GM23338 (cell line): ENCODE results near the gene PIK3AP1. TPM values are rescaled to one million over a fixed set of nuclear protein-coding genes. Genes with fewer than 3 reads are reported as not detected.

Experiments
- ATAC-seq: fragments of 200-7000 bp; cut with Tn5 transposase; 3 replicates; pipeline ENCODE4 v1.9.1; 2020
- DNase-seq: peaks from one replicate; pipeline ENCODE4 v3.0.0-alpha.2; 2015; ENCODE audit warnings: low spot score
- H2AFZ ChIP-seq: fragments of 200-600 bp; sonication (generic); 2 replicates; pipeline ENCODE4 v1.8.0; 2016; ENCODE audit warnings: antibody characterized with exemption, mild to moderate bottlenecking, moderate library complexity
- H3F3A ChIP-seq: fragments of 200-600 bp; sonication (generic); replicated peaks from 2 replicates; pipeline ENCODE4 v1.8.0; 2017; ENCODE audit warnings: antibody characterized with exemption, mixed run types, low read depth
- H3K27ac ChIP-seq: fragments of 200-600 bp; sonication (generic); 2 replicates; pipeline ENCODE4 v1.6.1; 2016; ENCODE audit warnings: low read depth
- H3K27me3 ChIP-seq: fragments of 200-600 bp; sonication (generic); 2 replicates; pipeline ENCODE4 v1.8.0; 2016; ENCODE audit warnings: mild to moderate bottlenecking, mixed run types, moderate library complexity; ENCODE audit not compliant: insufficient read depth
- H3K36me3 ChIP-seq: fragments of 200-600 bp; sonication (generic); 2 replicates; pipeline ENCODE4 v1.8.0; 2016; ENCODE audit warnings: mild to moderate bottlenecking; ENCODE audit not compliant: insufficient read depth
- H3K4me1 ChIP-seq: fragments of 200-600 bp; sonication (generic); 2 replicates; pipeline ENCODE4 v1.8.0; 2016; ENCODE audit warnings: mild to moderate bottlenecking, moderate library complexity; ENCODE audit not compliant: insufficient read depth
- H3K4me2 ChIP-seq: fragments of 200-600 bp; sonication (generic); 2 replicates; pipeline ENCODE4 v1.7.1; 2017; ENCODE audit warnings: mixed run types
- H3K4me3 ChIP-seq: fragments of 200-600 bp; sonication (generic); 2 replicates; pipeline ENCODE4 v1.6.1; 2016; ENCODE audit warnings: mixed run types
- H3K79me2 ChIP-seq: fragments of 200-600 bp; sonication (generic); replicated peaks from 2 replicates; pipeline ENCODE4 v1.8.0; 2017; ENCODE audit warnings: mild to moderate bottlenecking; ENCODE audit not compliant: insufficient read depth
- H3K9me2 ChIP-seq: fragments of 200-600 bp; sonication (generic); 2 replicates; pipeline ENCODE4 v1.8.0; 2017; ENCODE audit not compliant: insufficient read depth
- H4K20me1 ChIP-seq: fragments of 200-600 bp; sonication (generic); replicated peaks from 2 replicates; pipeline ENCODE4 v1.8.0; 2017; ENCODE audit warnings: mild to moderate bottlenecking; ENCODE audit not compliant: insufficient read depth
- H3K27ac Mint-ChIP-seq: 2 replicates; pipeline ENCODE4 v1.8.0; 2020; ENCODE audit warnings: inconsistent platforms, mild to moderate bottlenecking, moderate library complexity, mixed read lengths
- H3K27me3 Mint-ChIP-seq: 3 replicates; pipeline ENCODE4 v1.8.0; 2022; ENCODE audit warnings: low read depth, mild to moderate bottlenecking, moderate library complexity, mixed read lengths, inconsistent platforms; ENCODE audit not compliant: insufficient read depth, poor library complexity
- H3K36me3 Mint-ChIP-seq: 3 replicates; pipeline ENCODE4 v1.8.0; 2021; ENCODE audit warnings: low read depth, mild to moderate bottlenecking, inconsistent platforms, moderate library complexity, mixed read lengths
- H3K4me1 Mint-ChIP-seq: 3 replicates; pipeline ENCODE4 v1.8.0; 2020; ENCODE audit warnings: mild to moderate bottlenecking, inconsistent platforms, mixed read lengths
- H3K4me3 Mint-ChIP-seq: 3 replicates; pipeline ENCODE4 v1.8.0; 2021; ENCODE audit warnings: moderate library complexity, mild to moderate bottlenecking, inconsistent platforms, mixed read lengths
- H3K9me3 Mint-ChIP-seq: 3 replicates; pipeline ENCODE4 v1.8.0; 2020; ENCODE audit warnings: moderate library complexity, mild to moderate bottlenecking, inconsistent platforms, mixed read lengths
- CREB1 ChIP-seq: fragments of 250-450 bp; sonication (Bioruptor Pico); IDR thresholded peaks from 2 replicates; pipeline ENCODE4 v1.5.0; 2020; ENCODE audit warnings: low read depth, mild to moderate bottlenecking, moderate library complexity
- CTCF ChIP-seq, 2 experiments: fragments of 200-600 bp in 1 of 2; sonication (generic) in 1 of 2; conservative IDR thresholded peaks; 2 replicates each; pipeline versions ENCODE4 v1.5.1 to v1.6.1; 2016 to 2017; ENCODE audit warnings: antibody characterized with exemption in 2 of 2, low read depth in 2 of 2, mild to moderate bottlenecking in 2 of 2, moderate library complexity in 1 of 2
- EZH2 ChIP-seq: fragments of 200-600 bp; sonication (generic); IDR thresholded peaks from one replicate; pipeline ENCODE4 v1.8.0; 2017; ENCODE audit warnings: antibody characterized with exemption, mild to moderate bottlenecking, low read depth; ENCODE audit not compliant: unreplicated experiment
- EZH2phosphoT487 ChIP-seq: fragments of 200-600 bp; sonication (generic); IDR thresholded peaks from one replicate; pipeline ENCODE4 v1.8.1; 2018; ENCODE audit warnings: antibody characterized with exemption; ENCODE audit not compliant: unreplicated experiment
- JUNB ChIP-seq: IDR thresholded peaks from one replicate; pipeline ENCODE4 v1.6.1; 2016; ENCODE audit warnings: antibody characterized with exemption; ENCODE audit not compliant: unreplicated experiment
- NANOG ChIP-seq: IDR thresholded peaks from 2 replicates; pipeline ENCODE4 v1.6.1; 2016; ENCODE audit warnings: antibody characterized with exemption, borderline replicate concordance
- POLR2AphosphoS5 ChIP-seq: IDR thresholded peaks from 2 replicates; pipeline ENCODE4 v1.6.1; 2016; ENCODE audit warnings: antibody characterized with exemption, low read depth
- STAT1 ChIP-seq: IDR thresholded peaks from one replicate; pipeline ENCODE4 v1.6.1; 2016; ENCODE audit warnings: antibody characterized with exemption; ENCODE audit not compliant: unreplicated experiment
- ZNF114 ChIP-seq: fragments of 250-450 bp; sonication (Bioruptor Pico); IDR thresholded peaks from 2 replicates; pipeline ENCODE4 v1.5.0; 2020; ENCODE audit warnings: mild to moderate bottlenecking, moderate library complexity
- ZNF331 ChIP-seq: fragments of 250-450 bp; sonication (Bioruptor Pico); IDR thresholded peaks from 2 replicates; pipeline ENCODE4 v1.5.0; 2020; ENCODE audit warnings: low read depth, mild to moderate bottlenecking, moderate library complexity
- polyA plus RNA-seq: library from polyadenylated mRNA; unstranded; fragments of >200 nt; fragmentation: Nextera tagmentation; extraction: Ambion mirVana; gene quantifications from 2 replicates; pipeline ENCODE4 v1.2.1, GENCODE V29; 2016
- total RNA-seq: library from RNA; depleted of rRNA; stranded (reverse); fragments of >200 nt; shearing (Covaris generic); gene quantifications from 2 replicates; pipeline ENCODE4 v1.2.3, GENCODE V29; 2014
- TF ChIP-seq, protein P1 (sequence below): IDR thresholded peaks from 2 replicates; pipeline ENCODE4 v1.6.1; 2016; ENCODE audit warnings: antibody characterized with exemption
- TF ChIP-seq, protein P2 (sequence below): IDR thresholded peaks from one replicate; pipeline ENCODE4 v1.6.1; 2018; ENCODE audit warnings: antibody characterized with exemption; ENCODE audit not compliant: unreplicated experiment

PIK3AP1 gene
- total and polyA plus RNA-seq, 2 experiments from 2014 or later, result 0.65 to 2.3 TPM

- Mint-ChIP-seq H3K27ac (no peak overlapping the region), H3K4me1 (peaks cover 5% of the 10 kb centered on the region), H3K9me3 (peaks cover 8% of the 10 kb centered on the region; the same call in 2 of the 3 replicates), H3K36me3 (peaks cover 9% of the 10 kb centered on the region; the same call in 2 of the 3 replicates), H3K27me3 (peaks cover 7% of the 10 kb centered on the region), H3K4me3 (no peak overlapping the region)
- TF ChIP-seq EZH2 (no peak), CTCF (conservative IDR thresholded peaks at IDR 0.05; ENCODE audit: low read depth in 2 of 2) (no peak), CREB1 (no peak), EZH2phosphoT487 (no peak), ZNF114 (CRISPR knock-in tag) (no peak), NANOG (no peak), ZNF331 (CRISPR knock-in tag) (no peak), JUNB (no peak)
- TF ChIP-seq, protein P1, sequence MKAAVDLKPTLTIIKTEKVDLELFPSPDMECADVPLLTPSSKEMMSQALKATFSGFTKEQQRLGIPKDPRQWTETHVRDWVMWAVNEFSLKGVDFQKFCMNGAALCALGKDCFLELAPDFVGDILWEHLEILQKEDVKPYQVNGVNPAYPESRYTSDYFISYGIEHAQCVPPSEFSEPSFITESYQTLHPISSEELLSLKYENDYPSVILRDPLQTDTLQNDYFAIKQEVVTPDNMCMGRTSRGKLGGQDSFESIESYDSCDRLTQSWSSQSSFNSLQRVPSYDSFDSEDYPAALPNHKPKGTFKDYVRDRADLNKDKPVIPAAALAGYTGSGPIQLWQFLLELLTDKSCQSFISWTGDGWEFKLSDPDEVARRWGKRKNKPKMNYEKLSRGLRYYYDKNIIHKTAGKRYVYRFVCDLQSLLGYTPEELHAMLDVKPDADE, result no peak
- TF ChIP-seq, protein P2, sequence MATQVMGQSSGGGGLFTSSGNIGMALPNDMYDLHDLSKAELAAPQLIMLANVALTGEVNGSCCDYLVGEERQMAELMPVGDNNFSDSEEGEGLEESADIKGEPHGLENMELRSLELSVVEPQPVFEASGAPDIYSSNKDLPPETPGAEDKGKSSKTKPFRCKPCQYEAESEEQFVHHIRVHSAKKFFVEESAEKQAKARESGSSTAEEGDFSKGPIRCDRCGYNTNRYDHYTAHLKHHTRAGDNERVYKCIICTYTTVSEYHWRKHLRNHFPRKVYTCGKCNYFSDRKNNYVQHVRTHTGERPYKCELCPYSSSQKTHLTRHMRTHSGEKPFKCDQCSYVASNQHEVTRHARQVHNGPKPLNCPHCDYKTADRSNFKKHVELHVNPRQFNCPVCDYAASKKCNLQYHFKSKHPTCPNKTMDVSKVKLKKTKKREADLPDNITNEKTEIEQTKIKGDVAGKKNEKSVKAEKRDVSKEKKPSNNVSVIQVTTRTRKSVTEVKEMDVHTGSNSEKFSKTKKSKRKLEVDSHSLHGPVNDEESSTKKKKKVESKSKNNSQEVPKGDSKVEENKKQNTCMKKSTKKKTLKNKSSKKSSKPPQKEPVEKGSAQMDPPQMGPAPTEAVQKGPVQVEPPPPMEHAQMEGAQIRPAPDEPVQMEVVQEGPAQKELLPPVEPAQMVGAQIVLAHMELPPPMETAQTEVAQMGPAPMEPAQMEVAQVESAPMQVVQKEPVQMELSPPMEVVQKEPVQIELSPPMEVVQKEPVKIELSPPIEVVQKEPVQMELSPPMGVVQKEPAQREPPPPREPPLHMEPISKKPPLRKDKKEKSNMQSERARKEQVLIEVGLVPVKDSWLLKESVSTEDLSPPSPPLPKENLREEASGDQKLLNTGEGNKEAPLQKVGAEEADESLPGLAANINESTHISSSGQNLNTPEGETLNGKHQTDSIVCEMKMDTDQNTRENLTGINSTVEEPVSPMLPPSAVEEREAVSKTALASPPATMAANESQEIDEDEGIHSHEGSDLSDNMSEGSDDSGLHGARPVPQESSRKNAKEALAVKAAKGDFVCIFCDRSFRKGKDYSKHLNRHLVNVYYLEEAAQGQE, result no peak
- Histone ChIP-seq H2AFZ (no peak overlapping the region), H3K4me3 (no peak overlapping the region), H3K79me2 (no peaks in the 10 kb centered on the region), H3K27ac (no peak overlapping the region), H3K9me2 (no peaks in the 10 kb centered on the region), H3F3A (no peaks in the 10 kb centered on the region), H3K4me2 (no peak overlapping the region), H3K4me1 (no peaks in the 10 kb centered on the region), H3K36me3 (no peaks in the 10 kb centered on the region), H4K20me1 (no peaks in the 10 kb centered on the region), H3K27me3 (no peaks in the 10 kb centered on the region)
- no peak for DNase-seq
- no peak for ATAC-seq
These were observed 63.5 kb downstream of the PIK3AP1 start for GRCh38 chr10:96656839-96657238.

- peaks cover 8% of the 10 kb centered on the region; the same call in 2 of the 3 replicates for H3K9me3 Mint-ChIP-seq
- DNase-seq (no peak), ATAC-seq (no peak)
- Histone ChIP-seq H3F3A (no peaks in the 10 kb centered on the region), H3K4me2 (no peak overlapping the region), H3K9me2 (no peaks in the 10 kb centered on the region), H3K27me3 (no peaks in the 10 kb centered on the region), H3K27ac (no peak overlapping the region), H3K4me3 (no peak overlapping the region), H3K36me3 (no peaks in the 10 kb centered on the region), H2AFZ (no peak overlapping the region), H4K20me1 (no peaks in the 10 kb centered on the region), H3K4me1 (no peaks in the 10 kb centered on the region), H3K79me2 (no peaks in the 10 kb centered on the region)
- H3K4me3 Mint-ChIP-seq, result no peak overlapping the region
- H3K36me3 Mint-ChIP-seq, result peaks cover 9% of the 10 kb centered on the region; the same call in 2 of the 3 replicates
- H3K4me1 Mint-ChIP-seq, result peaks cover 5% of the 10 kb centered on the region
- peaks cover 8% of the 10 kb centered on the region for H3K27me3 Mint-ChIP-seq
- H3K27ac Mint-ChIP-seq, result no peak overlapping the region
- no peak for TF ChIP-seq POLR2AphosphoS5
- no peak for TF ChIP-seq STAT1
- no peak for TF ChIP-seq EZH2
- no peak for TF ChIP-seq CREB1
- TF ChIP-seq ZNF114 (CRISPR knock-in tag), result no peak
- TF ChIP-seq EZH2phosphoT487, result no peak
These were observed 64.1 kb downstream of the PIK3AP1 start for GRCh38 chr10:96656198-96656577.
